Neuron (in vitro differentiated cells): Measurements from ENCODE around the gene ELP4.

ENCODE experiments used
- H2AFZ ChIP-seq: one replicate; pipeline ENCODE4 v1.6.1; 2013; ENCODE audit warnings: low read depth, mild to moderate bottlenecking, inconsistent platforms, low read length, moderate library complexity
- H3K27me3 ChIP-seq: one replicate; pipeline ENCODE4 v1.6.1; 2013; ENCODE audit warnings: low read length; ENCODE audit not compliant: insufficient read depth
- H3K36me3 ChIP-seq: one replicate; pipeline ENCODE4 v1.6.1; 2013; ENCODE audit warnings: low read length; ENCODE audit not compliant: insufficient read depth
- H3K4me1 ChIP-seq: one replicate; pipeline ENCODE4 v1.6.1; 2013; ENCODE audit warnings: low read length; ENCODE audit not compliant: insufficient read depth
- H3K4me3 ChIP-seq: 2 replicates; pipeline ENCODE4 v1.5.1; 2013; ENCODE audit warnings: mild to moderate bottlenecking, low read length, moderate library complexity
- H3K9me3 ChIP-seq: one replicate; pipeline ENCODE4 v1.6.1; 2013; ENCODE audit warnings: low read length

The ELP4 gene

DNA sequence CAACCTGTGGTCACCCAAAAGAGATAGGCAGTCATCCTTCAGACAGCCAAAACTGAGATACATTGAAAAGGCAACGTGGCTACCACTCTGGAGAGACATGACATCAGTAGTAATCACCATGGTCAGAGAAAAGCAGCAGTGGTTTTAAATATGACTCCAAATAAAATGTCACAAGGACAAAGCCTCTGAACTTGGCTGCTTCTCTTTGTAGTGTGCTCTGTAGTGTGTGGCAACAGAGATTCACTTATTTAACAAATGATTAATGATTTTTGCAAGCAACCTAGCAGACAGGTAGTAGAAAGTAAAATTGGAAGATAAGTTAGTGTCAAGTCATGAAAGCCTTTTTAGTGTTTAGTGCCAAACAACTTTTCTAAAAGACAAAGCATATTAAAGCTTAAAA lies 238.0 kb downstream of the ELP4 start:
- H3K27me3 ChIP-seq = no peaks in the 10 kb centered on the region
- no peaks in the 10 kb centered on the region for H3K36me3 ChIP-seq
- H3K4me3 ChIP-seq = no peak overlapping the region
- H2AFZ ChIP-seq = no peak overlapping the region
- no peaks in the 10 kb centered on the region for H3K9me3 ChIP-seq
- H3K4me1 ChIP-seq = no peaks in the 10 kb centered on the region

GRCh38 chr11:31757260-31757835 lies 247.8 kb downstream of the ELP4 start:
- H3K9me3 ChIP-seq = no peaks in the 10 kb centered on the region
- no peak overlapping the region for H3K4me3 ChIP-seq
- no peak overlapping the region for H2AFZ ChIP-seq
- H3K36me3 ChIP-seq = no peaks in the 10 kb centered on the region
- H3K4me1 ChIP-seq = peaks cover 4% of the 10 kb centered on the region
- H3K27me3 ChIP-seq = no peaks in the 10 kb centered on the region

DNA sequence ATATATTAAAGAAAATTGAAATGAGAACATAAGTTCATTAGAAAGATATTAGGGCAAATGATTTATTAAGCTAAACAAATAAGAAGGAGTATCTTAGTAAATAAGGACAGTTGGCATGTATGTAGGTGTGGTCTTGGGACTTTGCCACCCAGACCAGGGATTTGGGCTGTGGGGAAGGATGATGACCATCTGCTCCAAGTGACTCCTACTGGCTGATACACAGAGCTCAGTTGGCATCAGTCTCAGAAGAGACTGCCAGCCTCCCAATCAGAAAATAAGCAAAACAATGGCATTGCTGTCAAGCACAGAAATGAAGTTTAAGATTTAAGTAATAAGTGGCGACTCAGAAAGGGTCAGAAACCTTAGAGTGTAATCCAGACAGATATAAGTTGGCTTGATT lies 252.1 kb downstream of the ELP4 start:
- Histone ChIP-seq H3K9me3 (no peaks in the 10 kb centered on the region), H3K4me3 (no peak overlapping the region), H2AFZ (no peak overlapping the region), H3K27me3 (no peaks in the 10 kb centered on the region), H3K4me1 (peaks cover 28% of the 10 kb centered on the region), H3K36me3 (no peaks in the 10 kb centered on the region)

- Histone ChIP-seq H3K4me3 (no peak overlapping the region), H3K27me3 (no peaks in the 10 kb centered on the region), H2AFZ (no peak overlapping the region), H3K4me1 (peaks cover 29% of the 10 kb centered on the region), H3K36me3 (no peaks in the 10 kb centered on the region), H3K9me3 (no peaks in the 10 kb centered on the region)
These were observed 253.7 kb downstream of the ELP4 start for GRCh38 chr11:31763296-31763695.

- Histone ChIP-seq H3K4me1 (peaks cover 38% of the 10 kb centered on the region), H3K9me3 (no peaks in the 10 kb centered on the region), H3K36me3 (no peaks in the 10 kb centered on the region), H3K4me3 (no peak overlapping the region), H2AFZ (no peak overlapping the region), H3K27me3 (no peaks in the 10 kb centered on the region)
These were observed 254.7 kb downstream of the ELP4 start for GRCh38 chr11:31764261-31764660.

- Histone ChIP-seq H3K27me3 (no peaks in the 10 kb centered on the region), H3K9me3 (no peaks in the 10 kb centered on the region), H2AFZ (no peak overlapping the region), H3K36me3 (no peaks in the 10 kb centered on the region), H3K4me3 (no peak overlapping the region), H3K4me1 (peaks cover 40% of the 10 kb centered on the region)
These were observed 255.2 kb downstream of the ELP4 start for GRCh38 chr11:31764766-31765165.

- Histone ChIP-seq H3K27me3 (no peaks in the 10 kb centered on the region), H2AFZ (no peak overlapping the region), H3K4me1 (peaks cover 40% of the 10 kb centered on the region), H3K9me3 (no peaks in the 10 kb centered on the region), H3K36me3 (no peaks in the 10 kb centered on the region), H3K4me3 (no peak overlapping the region)
These were observed 257.5 kb downstream of the ELP4 start for GRCh38 chr11:31767066-31767465.

DNA sequence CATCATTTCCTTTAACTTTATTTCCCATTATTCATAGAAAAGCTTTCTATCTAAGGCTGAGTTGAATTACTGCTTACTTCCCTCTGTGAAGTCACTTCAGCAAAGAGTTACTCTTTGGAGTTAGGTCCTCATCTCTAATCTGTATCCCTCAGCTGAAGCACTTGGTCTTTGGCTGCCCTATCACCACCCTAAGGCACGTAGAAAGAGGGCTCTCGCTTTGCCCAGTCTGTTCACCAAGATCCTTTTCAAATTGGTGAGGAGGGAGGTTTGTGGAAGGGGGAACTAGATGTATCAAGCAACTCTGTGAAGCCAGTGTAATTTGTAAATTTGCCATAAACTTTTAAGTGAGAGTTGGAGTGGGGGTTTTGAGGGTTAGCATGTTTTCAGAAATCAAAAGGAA lies 258.1 kb downstream of the ELP4 start:
- Histone ChIP-seq H3K4me1 (peaks cover 39% of the 10 kb centered on the region), H3K27me3 (no peaks in the 10 kb centered on the region), H3K4me3 (no peak overlapping the region), H3K9me3 (no peaks in the 10 kb centered on the region), H3K36me3 (no peaks in the 10 kb centered on the region), H2AFZ (no peak overlapping the region)

GRCh38 chr11:31768749-31769640 lies 259.4 kb downstream of the ELP4 start:
- Histone ChIP-seq H3K4me3 (no peak overlapping the region), H3K27me3 (no peaks in the 10 kb centered on the region), H3K4me1 (peaks cover 29% of the 10 kb centered on the region), H2AFZ (no peak overlapping the region), H3K36me3 (no peaks in the 10 kb centered on the region), H3K9me3 (no peaks in the 10 kb centered on the region)

DNA sequence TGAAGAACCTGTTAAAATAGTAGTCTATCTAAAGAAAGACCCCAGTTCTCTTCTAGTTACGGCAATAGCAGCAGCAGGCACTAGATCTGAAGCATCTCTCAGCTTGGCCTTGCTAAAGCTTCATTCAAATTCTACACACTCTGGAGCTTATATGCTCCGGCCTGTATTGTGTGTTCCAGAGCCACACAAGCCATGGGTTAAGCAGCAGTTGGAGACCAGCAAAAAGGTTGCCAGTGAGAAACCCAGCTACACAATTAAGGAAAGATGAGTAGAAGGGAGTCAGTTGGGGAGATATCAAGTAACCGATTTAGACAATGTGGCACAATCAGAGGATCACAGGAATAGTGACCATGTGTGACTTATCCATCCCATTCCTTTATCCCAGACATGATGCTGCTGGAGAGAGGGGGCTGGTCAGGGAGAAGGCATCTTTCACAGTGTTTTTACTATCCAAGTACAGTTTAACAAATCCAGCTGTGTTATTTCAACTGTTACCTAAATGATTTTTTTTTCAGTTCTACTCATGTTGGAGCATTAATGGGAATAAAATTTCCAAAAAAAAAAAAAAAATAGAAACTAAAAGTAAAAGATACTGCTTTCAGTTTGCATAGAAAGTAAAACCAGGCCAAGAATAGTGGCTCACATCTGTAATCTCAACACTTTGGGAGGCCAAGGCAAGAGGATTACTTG lies 260.6 kb downstream of the ELP4 start:
- Histone ChIP-seq H3K27me3 (no peaks in the 10 kb centered on the region), H2AFZ (no peak overlapping the region), H3K36me3 (no peaks in the 10 kb centered on the region), H3K9me3 (no peaks in the 10 kb centered on the region), H3K4me1 (peaks cover 18% of the 10 kb centered on the region), H3K4me3 (no peak overlapping the region)

GRCh38 chr11:31772412-31772811 lies 262.8 kb downstream of the ELP4 start:
- Histone ChIP-seq H3K4me3 (no peak overlapping the region), H3K9me3 (peaks cover 3% of the 10 kb centered on the region), H3K27me3 (no peaks in the 10 kb centered on the region), H3K4me1 (peaks cover 15% of the 10 kb centered on the region), H2AFZ (no peak overlapping the region), H3K36me3 (no peaks in the 10 kb centered on the region)

GRCh38 chr11:31779374-31779791 lies 269.8 kb downstream of the ELP4 start:
- Histone ChIP-seq H3K9me3 (peaks cover 3% of the 10 kb centered on the region), H2AFZ (no peak overlapping the region), H3K4me3 (no peak overlapping the region), H3K4me1 (no peaks in the 10 kb centered on the region), H3K27me3 (no peaks in the 10 kb centered on the region), H3K36me3 (no peaks in the 10 kb centered on the region)

DNA sequence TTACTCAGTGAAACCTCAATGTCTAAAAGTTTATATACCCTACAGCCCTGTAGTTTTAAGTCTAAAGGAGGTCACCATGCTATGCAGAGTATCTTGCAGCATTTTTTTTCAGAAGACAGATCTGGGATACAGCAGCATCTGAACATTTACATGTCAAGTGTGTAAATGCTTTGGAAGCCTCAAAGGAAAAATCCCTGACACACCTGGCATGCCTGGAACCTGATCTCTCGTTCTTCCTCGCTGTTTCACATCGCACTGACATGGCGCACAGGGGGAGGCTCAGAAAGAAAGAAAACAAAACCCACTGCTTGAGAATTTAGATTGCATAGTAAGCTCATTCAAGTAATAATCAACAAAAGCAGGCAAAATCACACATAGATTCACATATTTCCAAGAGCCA lies 270.5 kb downstream of the ELP4 start:
- Histone ChIP-seq H3K4me3 (no peak overlapping the region), H3K27me3 (no peaks in the 10 kb centered on the region), H3K36me3 (no peaks in the 10 kb centered on the region), H2AFZ (no peak overlapping the region), H3K9me3 (peaks cover 3% of the 10 kb centered on the region), H3K4me1 (no peaks in the 10 kb centered on the region)
